ENCODE results near the gene ACAA2. TPM values are rescaled to one million over a fixed set of nuclear protein-coding genes. Genes with fewer than 3 reads are reported as not detected.

ACAA2 gene
- total and polyA plus RNA-seq, 2 of the 8 experiments (the other 6 are each of a cell fraction or from before 2014, with no cell fraction given) = 63.4 to 151 TPM

GRCh38 chr18:49844903-49845302, 31.6 kb upstream of the ACAA2 start:
- H3K36me3 ChIP-seq (ENCODE audit: control insufficient read depth in 2 of 4, insufficient read depth in 4 of 4, low read length in 3 of 4) = no peaks in the 10 kb centered on the region; a peak in 1 of 8 replicates
- H2BK15ac ChIP-seq (ENCODE audit: low read length) = no peak overlapping the region
- H2BK20ac ChIP-seq (ENCODE audit: low read length) = no peak overlapping the region
- H3K23me2 ChIP-seq (ENCODE audit: low read depth, low read length) = no peaks in the 10 kb centered on the region; the same call in 1 of the 2 replicates
- no peak overlapping the region for H3K4me2 ChIP-seq (ENCODE audit: insufficient read depth in 1 of 2, low read depth in 2 of 2, low read length in 2 of 2)
- H3K56ac ChIP-seq (replicated peaks; ENCODE audit: insufficient read length, low read depth, low read length) = no peak overlapping the region
- H3K79me2 ChIP-seq (ENCODE audit: control insufficient read depth in 1 of 2, insufficient read depth in 2 of 2, low read length in 2 of 2) = no peaks in the 10 kb centered on the region
- H3K14ac ChIP-seq (ENCODE audit: insufficient read length) = no peak overlapping the region
- no peak overlapping the region for H4K5ac ChIP-seq (ENCODE audit: insufficient read length, low read depth, low read length)
- no peaks in the 10 kb centered on the region for H3K27me3 ChIP-seq (replicated peaks in 1 of 4; ENCODE audit: control insufficient read depth in 3 of 4, extremely low read depth in 1 of 4, insufficient read depth in 3 of 4, low read length in 3 of 4)
- ChIA-PET POLR2A (ENCODE audit: partially characterized antibody) (interaction anchor here (1.6 kb wide), 1 partner anchor 31 kb away, joined by 3 read pairs; the partner anchor contains the start of gene ACAA2), CTCF (ENCODE audit: partially characterized antibody) (interaction anchor here (0.8 to 14.2 kb wide), 5 partner anchors 15 to 78 kb away, joined by 3 to 157 read pairs (median 4); no protein-coding TSS in a partner anchor)
- peaks cover 0 to 22% (median 8%) of the 10 kb centered on the region in 4 experiments; a peak in 5 of 7 replicates for H3K4me1 ChIP-seq (replicated peaks in 1 of 4; ENCODE audit: control insufficient read depth in 3 of 4, insufficient read depth in 4 of 4, low read length in 3 of 4)
- no peak overlapping the region for H4K91ac ChIP-seq (replicated peaks; ENCODE audit: insufficient read length, low read length)
- H3K79me1 ChIP-seq (ENCODE audit: low read depth, low read length) = no peaks in the 10 kb centered on the region
- H3K9ac ChIP-seq (replicated peaks in 1 of 4; ENCODE audit: extremely low read depth in 1 of 4, low read depth in 3 of 4, low read length in 3 of 4) = no peak overlapping the region
- TF ChIP-seq KDM5A (IDR thresholded peaks at IDR 0.05; ENCODE audit: low read length) (no peak), ASH2L (IDR thresholded peaks at IDR 0.05; ENCODE audit: low read length) (no peak), BCL11A (IDR thresholded peaks at IDR 0.05; ENCODE audit: low read depth in 2 of 2, low read length in 2 of 2) (no peak), SP2 (IDR thresholded peaks at IDR 0.05; ENCODE audit: low read length) (no peak), E2F6 (IDR thresholded peaks at IDR 0.05) (no peak), GABPA (IDR thresholded peaks at IDR 0.05; ENCODE audit: borderline replicate concordance, insufficient read depth, low read length) (no peak), BRCA1 (IDR thresholded peaks at IDR 0.05; ENCODE audit: low read depth, low read length) (no peak)
- 84% methylated on average over 1 of the region's 1 CpG; no CpG with 5 or more reads in 1 of the 2 experiments for WGBS, 2 experiments (ENCODE audit: extremely low coverage in 1 of 2, insufficient coverage in 1 of 2, insufficient read length in 1 of 2, insufficient replicate concordance in 2 of 2, low coverage in 1 of 2, low lambda C conversion rate in 2 of 2, missing lambda C conversion rate in 1 of 2)
- no peaks in the 10 kb centered on the region for H3K9me3 ChIP-seq (ENCODE audit: insufficient read depth in 2 of 2, low read depth in 1 of 2, low read length in 1 of 2)
- H2AFZ ChIP-seq (ENCODE audit: low read length) = no peak overlapping the region
- H3K4ac ChIP-seq (replicated peaks; ENCODE audit: insufficient read length, low read depth, low read length) = no peak overlapping the region
- DNase-seq (ENCODE audit: low read depth in 1 of 2, low spot score in 2 of 2) (no peak), FAIRE-seq (no peak)
- H2BK5ac ChIP-seq (ENCODE audit: low read depth, low read length) = no peak overlapping the region
- no peak overlapping the region for H3K4me3 ChIP-seq (ENCODE audit: extremely low read depth in 1 of 4, insufficient read depth in 2 of 4, low read depth in 3 of 4, low read length in 4 of 4)
- H2AK5ac ChIP-seq (ENCODE audit: low read depth, low read length) = no peak overlapping the region
- no peak overlapping the region for H2BK120ac ChIP-seq (replicated peaks; ENCODE audit: low read depth, low read length)
- no peak overlapping the region for H3K23ac ChIP-seq (ENCODE audit: insufficient read length)
- H3K27ac ChIP-seq (ENCODE audit: low read depth, low read length) = no peak overlapping the region
- H2BK12ac ChIP-seq (ENCODE audit: low read depth, low read length) = no peak overlapping the region
- no peaks in the 10 kb centered on the region for H4K20me1 ChIP-seq (replicated peaks in 1 of 2; ENCODE audit: control insufficient read depth in 1 of 2, insufficient read depth in 2 of 2, low read length in 2 of 2)
- no peak overlapping the region for H3K18ac ChIP-seq (ENCODE audit: extremely low read depth, low read length)
- no peak overlapping the region for H4K8ac ChIP-seq (ENCODE audit: extremely low read depth, insufficient read depth, low read length)
